NB4 (cell line): ENCODE data around the gene GRID2.

Experiments used
- DNase-seq: peaks from one replicate; pipeline ENCODE4 v3.0.0; 2010; ENCODE audit warnings: low read depth
- H3K4me3 ChIP-seq: one replicate; pipeline ENCODE4 v1.5.1; 2011; ENCODE audit warnings: mild to moderate bottlenecking, low read depth, low read length, moderate library complexity
- CTCF ChIP-seq: IDR thresholded peaks from one replicate; pipeline ENCODE4 v1.5.1; 2012; ENCODE audit warnings: low read depth, low read length
- MAX ChIP-seq: IDR thresholded peaks from 2 replicates; pipeline ENCODE4 v1.6.1; 2011; ENCODE audit warnings: low read depth, low read length
- MYC ChIP-seq: IDR thresholded peaks from 2 replicates; pipeline ENCODE4 v1.6.1; 2011; ENCODE audit warnings: low read depth, low read length
- POLR2A ChIP-seq: IDR thresholded peaks from 2 replicates; pipeline ENCODE4 v1.6.1; 2011; ENCODE audit warnings: mild to moderate bottlenecking; ENCODE audit not compliant: insufficient read length; ENCODE audit errors: extremely low read depth

GRID2 gene

GRCh38 chr4:93475730-93476129, 1172.0 kb downstream of the GRID2 start:
- TF ChIP-seq MAX = no peak
- no peak for TF ChIP-seq CTCF
- TF ChIP-seq POLR2A = no peak
- TF ChIP-seq MYC = no peak
- no peak for DNase-seq
- no peak overlapping the region for H3K4me3 ChIP-seq

DNA sequence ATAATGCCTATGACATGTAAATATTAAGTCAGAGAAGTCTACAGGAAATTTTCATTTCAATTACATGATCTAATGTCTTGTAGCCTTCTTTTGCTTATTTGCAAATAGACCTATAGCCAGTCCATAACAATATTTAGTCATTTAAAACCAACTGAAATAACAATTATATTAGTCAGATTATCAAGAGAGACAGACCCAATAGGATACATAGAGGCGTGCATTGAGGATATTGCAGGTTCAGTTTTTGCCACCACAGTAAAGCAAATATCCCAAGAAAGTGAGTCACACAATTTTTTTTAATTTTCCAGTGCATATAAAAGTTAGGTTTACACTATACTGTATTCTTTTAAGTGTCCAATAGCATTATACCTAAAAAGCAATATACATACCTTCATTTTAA, 1175.0 kb downstream of the GRID2 start:
- no peak overlapping the region for H3K4me3 ChIP-seq
- TF ChIP-seq MAX = no peak
- no peak for TF ChIP-seq CTCF
- TF ChIP-seq MYC = no peak
- TF ChIP-seq POLR2A = no peak
- no peak for DNase-seq

DNA sequence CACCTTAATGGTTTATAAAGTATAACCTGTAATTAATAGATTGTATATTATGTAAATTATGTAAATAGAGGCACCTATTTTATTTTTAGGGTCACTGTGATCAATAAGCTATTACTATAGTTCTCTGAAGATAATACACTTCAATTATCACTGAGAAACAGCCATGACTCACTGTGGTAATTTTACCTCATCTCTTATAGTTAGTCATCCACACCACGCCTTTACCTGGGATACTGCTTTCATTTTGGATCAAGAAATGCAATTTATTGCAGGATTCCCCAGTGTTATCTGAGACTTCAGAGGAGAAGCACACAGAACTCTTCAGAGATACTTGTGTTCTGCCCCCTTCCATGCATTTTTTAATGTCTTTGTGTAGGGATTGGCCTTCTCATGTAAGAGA, 1176.7 kb downstream of the GRID2 start:
- TF ChIP-seq MYC (no peak), CTCF (no peak), MAX (no peak), POLR2A (no peak)
- no peak overlapping the region for H3K4me3 ChIP-seq
- DNase-seq = no peak

- no peak overlapping the region for H3K4me3 ChIP-seq
- no peak for DNase-seq
- TF ChIP-seq MAX (no peak), MYC (no peak), CTCF (no peak), POLR2A (no peak)
These were observed 1191.6 kb downstream of the GRID2 start for GRCh38 chr4:93495346-93495745.

GRCh38 chr4:93501244-93501643, 1197.5 kb downstream of the GRID2 start:
- DNase-seq = no peak
- no peak overlapping the region for H3K4me3 ChIP-seq
- TF ChIP-seq POLR2A = no peak

DNA sequence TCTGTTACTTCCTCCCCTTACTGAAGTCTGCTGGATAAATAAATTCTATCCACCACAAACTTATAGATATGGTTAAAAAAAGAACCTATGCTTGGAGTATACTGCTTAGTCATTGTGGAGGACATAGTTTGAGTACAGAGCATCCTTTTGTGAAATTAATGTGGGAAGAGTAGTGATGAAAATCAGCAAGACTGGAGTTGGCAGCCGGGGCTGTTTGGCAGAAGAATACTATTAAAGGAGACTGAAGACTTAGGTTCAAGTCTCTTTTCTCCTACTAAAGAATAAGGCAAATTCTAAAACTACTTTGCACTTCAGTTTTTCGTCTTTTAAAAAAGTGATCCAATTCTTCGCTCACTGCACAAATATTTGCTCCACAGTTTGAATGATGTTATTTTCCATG, 1198.2 kb downstream of the GRID2 start:
- no peak for TF ChIP-seq MYC
- no peak for DNase-seq
- H3K4me3 ChIP-seq = no peak overlapping the region

- no peak overlapping the region for H3K4me3 ChIP-seq
- DNase-seq = no peak
- TF ChIP-seq POLR2A = no peak
- no peak for TF ChIP-seq MYC
- no peak for TF ChIP-seq CTCF
- no peak for TF ChIP-seq MAX
These were observed 1199.2 kb downstream of the GRID2 start for GRCh38 chr4:93502991-93503390.
